IPS-18c (cell line): Measurements from ENCODE around the gene DDX55.
"Not testable (repeated sequence)": the region's sequence is repeated elsewhere in the genome, so short reads cannot be mapped to it uniquely, and the experiment has no call there.

Source experiments
- H3K4me3 ChIP-seq: 2 replicates; pipeline ENCODE4 v1.7.0; 2013; ENCODE audit warnings: low read depth, mild to moderate bottlenecking, low read length, moderate library complexity; ENCODE audit not compliant: insufficient read depth
- H3K9me3 ChIP-seq: one replicate; pipeline ENCODE4 v1.6.1; 2013; ENCODE audit warnings: mild to moderate bottlenecking, low read length, moderate library complexity; ENCODE audit not compliant: control insufficient read depth, insufficient read depth

DDX55 gene, protein sequence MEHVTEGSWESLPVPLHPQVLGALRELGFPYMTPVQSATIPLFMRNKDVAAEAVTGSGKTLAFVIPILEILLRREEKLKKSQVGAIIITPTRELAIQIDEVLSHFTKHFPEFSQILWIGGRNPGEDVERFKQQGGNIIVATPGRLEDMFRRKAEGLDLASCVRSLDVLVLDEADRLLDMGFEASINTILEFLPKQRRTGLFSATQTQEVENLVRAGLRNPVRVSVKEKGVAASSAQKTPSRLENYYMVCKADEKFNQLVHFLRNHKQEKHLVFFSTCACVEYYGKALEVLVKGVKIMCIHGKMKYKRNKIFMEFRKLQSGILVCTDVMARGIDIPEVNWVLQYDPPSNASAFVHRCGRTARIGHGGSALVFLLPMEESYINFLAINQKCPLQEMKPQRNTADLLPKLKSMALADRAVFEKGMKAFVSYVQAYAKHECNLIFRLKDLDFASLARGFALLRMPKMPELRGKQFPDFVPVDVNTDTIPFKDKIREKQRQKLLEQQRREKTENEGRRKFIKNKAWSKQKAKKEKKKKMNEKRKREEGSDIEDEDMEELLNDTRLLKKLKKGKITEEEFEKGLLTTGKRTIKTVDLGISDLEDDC

DNA sequence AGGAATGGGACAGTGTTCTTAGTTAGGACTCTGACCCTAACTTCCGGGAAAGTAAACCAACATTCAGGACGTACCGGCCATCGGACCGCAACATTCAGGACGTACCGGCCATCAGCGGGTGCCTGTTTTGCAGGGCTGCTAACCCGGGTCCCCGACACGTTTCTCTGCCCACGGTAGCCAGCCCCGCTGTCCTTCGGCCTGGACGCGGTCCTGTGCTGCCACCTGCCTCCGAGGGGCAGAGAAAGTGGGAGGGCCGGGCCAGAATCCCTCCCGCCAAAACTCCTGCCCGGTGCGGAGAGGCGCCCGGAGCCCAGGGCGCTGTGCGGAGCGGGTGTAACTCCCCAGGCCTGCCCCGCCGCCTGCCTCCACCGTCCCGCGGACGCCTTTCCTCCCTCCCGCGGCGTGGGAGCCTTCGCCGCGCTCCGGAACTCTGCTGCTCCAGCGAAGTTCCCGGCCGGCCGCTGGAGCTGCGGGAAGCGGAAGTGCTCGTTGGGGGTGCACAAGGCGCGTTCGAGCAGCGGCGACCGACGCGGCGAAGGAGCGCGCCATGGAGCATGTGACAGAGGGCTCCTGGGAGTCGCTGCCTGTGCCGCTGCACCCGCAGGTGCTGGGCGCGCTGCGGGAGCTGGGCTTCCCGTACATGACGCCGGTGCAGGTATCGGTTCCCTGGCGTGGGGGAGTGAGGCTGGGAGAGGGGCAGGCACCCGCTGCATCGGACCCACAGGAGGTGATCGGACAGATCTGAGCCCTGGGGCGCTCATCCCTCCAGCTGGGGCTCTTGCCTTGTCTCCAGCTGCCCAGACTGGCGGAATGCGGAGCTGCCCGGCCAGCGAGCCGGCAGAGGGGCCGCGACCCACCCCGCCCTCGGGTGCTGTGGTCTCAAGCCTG, at the start of gene DDX55:
Gene DDX55 (plus strand): TSS at position 498 of the 888 bp plus-strand sequence. CDS start 50 bp downstream, at position 548.
- no peaks in the 10 kb centered on the region for H3K9me3 ChIP-seq
- H3K4me3 ChIP-seq = peak within 1 kb of the TSS; percentile 82

DNA sequence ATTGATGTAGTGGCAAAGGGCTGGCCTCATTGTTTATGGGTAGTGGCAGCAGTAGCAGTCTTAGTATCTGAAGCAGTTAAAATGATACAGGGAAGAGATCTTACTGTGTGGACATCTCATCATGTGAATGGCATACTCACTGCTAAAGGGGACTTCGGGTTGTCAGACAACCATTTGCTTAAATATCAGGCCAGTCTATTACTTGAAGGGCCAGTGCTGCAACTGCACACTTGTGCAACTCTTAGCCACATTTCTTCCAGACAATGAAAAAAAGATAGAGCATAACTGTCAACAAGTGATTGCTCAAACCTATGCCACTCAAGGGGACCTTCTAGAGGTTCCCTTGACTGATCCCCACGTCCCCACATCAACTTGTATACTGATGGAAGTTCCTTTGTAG, 47.8 kb upstream of the DDX55 start:
- H3K4me3 ChIP-seq, H3K9me3 ChIP-seq: not testable (repeated sequence)

DNA sequence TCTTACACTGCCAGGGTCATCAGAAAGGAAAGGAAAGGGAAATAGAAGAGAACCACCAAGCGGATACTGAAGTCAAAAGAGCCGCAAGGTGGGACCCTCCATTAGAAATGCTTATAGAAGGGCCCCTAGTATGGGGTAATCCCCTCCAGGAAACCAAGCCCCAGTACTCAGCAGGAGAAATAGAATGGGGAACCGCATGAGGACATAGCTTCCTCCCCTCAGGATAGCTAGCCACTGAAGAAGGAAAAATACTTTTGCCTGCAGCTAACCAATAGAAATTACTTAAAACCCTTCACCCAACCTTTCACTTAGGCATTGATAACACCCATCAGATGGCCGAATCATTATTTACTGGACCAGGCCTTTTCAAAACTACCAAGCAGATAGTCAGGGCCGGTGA, 47.1 kb upstream of the DDX55 start:
- H3K9me3 ChIP-seq, H3K4me3 ChIP-seq: not testable (repeated sequence)

DNA sequence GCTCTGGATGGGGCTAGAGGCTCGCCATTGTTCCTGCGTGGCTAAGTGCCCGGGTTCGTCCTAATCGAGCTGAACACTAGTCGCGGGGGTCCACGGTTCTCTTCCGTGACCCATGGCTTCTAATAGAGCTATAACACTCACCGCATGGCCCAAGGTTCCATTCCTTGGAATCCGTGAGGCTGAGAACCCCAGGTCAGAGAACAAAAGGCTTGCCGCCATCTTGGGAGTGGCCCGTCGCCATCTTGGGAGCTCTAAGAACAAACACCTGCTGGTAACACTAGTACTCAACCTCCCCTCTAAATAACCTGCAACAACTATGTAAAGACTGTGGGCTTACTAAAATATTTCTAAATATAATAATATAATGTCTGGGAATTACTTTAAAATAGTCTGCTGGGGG, 43.4 kb upstream of the DDX55 start:
- not testable (repeated sequence) for H3K9me3 ChIP-seq, H3K4me3 ChIP-seq

DNA sequence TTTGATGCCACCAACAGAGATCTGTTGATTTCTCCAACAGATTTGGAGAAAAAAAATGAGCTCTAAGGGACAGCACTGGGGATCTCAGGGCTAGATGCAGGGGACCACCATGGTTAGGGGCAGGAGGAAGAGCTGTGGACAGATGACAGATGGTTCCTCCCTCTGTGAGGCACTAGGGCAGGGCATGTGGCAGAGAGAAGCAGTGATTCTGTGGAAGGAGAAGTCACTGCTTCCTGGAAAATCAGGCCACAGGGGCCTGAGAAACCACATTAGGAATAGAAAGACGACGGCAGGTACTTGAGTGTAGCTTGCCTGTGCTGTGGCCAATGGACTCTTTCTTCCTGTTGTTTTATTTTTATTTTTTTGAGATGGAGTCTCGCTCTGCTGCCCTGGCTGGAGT, 42.4 kb upstream of the DDX55 start:
- no peaks in the 10 kb centered on the region for H3K9me3 ChIP-seq

DNA sequence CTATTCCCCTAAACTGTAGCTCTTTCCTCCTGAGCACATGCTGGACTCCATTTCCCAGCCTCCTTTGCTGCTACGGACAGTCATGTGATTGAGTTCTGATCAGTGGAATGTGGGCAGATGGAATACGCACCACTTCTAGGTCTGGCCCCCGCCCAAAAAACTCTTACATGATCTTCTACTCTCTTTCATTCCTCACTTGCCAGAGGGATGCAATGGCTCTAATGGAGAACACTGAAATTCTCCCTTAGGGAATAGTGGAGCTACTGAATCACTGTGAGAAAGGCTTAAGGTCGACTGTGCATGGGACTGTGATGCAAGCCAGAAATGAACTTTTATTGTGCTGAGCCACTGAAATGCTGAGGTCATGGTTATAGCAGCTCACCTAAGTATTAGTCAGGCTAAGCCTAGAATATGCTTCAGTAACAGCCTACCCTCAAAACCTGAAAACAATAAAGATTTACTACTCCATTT, 30.5 kb upstream of the DDX55 start:
- Histone ChIP-seq H3K9me3 (no peaks in the 10 kb centered on the region), H3K4me3 (0 out of 2 replicates have a peak overlapping the region, but pooled peaks have one; percentile 1)

More for the DNA sequence above, 42.4 kb upstream of the DDX55 start:
- no peak overlapping the region for H3K4me3 ChIP-seq

DNA sequence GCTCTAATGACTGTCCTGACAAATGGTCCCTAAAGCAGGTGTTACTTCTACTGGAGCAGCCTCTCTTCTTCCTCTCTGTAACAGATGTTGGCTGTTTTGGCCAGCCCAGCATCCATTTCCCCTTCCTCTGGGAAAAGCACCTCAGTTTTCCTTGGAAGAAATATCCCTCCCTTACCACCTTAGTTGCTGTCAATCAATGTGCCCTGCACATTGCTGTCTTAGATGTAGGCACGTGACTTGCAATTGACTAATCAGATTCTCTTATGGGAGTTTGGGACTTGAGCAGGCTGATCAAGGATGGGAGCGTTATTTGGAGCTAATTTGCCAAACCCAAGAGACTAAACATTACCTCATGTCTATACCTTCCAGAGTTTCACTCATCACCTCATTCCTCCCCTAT, 29.5 kb upstream of the DDX55 start:
- Histone ChIP-seq H3K9me3 (no peaks in the 10 kb centered on the region), H3K4me3 (no peak overlapping the region)

DNA sequence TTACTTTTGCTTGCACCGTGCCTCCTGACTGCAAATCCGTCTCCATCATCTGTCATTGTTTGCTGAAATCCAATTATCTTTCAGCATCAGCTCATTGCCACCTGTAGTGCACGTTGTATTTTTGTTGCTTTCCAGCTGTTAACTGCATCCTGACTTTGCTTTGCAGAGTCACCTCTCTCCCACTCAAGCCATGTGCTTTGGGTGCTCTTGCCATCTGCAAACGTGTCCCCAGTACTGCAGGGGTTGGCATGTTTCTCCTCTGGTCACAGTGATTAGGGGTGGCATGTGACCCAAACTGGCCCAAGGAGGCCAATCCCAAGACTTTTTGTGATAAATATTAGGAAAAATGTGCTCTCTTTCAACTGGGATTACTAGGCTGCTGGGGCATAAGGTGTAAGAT, 28.0 kb upstream of the DDX55 start:
- H3K9me3 ChIP-seq = no peaks in the 10 kb centered on the region
- no peak overlapping the region for H3K4me3 ChIP-seq

DNA sequence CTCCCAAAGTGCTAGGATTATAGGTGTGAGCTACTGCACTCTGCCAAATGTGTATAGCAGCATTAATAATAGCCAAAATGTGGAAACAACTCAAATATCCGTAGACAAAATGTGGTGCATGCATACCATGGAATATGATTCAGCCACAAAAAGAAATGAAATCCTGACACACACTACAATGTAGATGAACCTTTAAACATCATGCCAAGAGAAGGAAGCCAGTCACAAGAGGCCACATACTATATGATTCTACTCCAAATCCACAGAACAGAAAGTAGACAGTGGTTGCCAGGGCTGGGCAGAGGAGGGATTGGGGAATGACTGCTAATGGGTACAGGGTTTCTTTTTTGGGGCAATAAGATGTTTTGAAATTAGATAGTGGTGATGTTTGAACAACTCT, 25.3 kb upstream of the DDX55 start:
- Histone ChIP-seq H3K9me3 (no peaks in the 10 kb centered on the region), H3K4me3 (no peak overlapping the region)

DNA sequence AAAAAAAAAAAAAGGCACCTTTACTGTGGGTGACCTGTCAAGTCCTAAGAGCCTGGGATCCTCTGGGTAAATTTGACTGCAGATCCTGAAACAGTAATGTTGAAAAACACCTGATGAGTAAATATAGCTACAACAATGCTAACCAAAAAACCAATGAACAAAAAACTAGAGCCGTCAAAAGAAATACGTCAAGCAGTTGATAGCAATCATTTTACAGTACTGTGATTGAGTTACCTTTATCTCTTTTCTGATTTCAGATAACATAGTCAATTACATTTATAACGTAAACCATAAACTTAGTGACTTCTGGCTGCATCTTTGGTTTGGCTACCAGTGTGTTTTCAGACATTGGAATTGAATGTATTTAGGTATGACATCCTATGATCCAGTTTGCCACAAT, 23.7 kb upstream of the DDX55 start:
- no peaks in the 10 kb centered on the region for H3K9me3 ChIP-seq
- no peak overlapping the region for H3K4me3 ChIP-seq

DNA sequence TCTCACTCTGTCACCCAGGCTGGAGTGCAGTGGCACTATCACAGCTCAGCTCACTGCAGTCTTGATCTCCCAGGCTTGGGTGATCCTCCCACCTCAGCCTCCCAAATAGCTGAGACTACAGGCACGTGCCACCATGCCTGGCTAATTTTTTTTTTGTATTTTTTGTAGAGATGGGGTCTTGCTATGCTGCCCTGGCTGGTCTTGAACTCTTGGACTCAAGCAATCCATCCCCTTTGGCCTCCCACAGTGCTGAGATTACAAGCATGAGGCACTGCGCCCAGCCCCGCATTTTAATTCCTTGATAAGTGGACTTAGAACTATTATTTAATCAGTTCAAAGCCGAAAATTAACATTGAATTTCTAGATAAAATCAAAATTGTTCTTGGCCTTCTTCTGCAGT, 23.1 kb upstream of the DDX55 start:
- not testable (repeated sequence) for H3K4me3 ChIP-seq

DNA sequence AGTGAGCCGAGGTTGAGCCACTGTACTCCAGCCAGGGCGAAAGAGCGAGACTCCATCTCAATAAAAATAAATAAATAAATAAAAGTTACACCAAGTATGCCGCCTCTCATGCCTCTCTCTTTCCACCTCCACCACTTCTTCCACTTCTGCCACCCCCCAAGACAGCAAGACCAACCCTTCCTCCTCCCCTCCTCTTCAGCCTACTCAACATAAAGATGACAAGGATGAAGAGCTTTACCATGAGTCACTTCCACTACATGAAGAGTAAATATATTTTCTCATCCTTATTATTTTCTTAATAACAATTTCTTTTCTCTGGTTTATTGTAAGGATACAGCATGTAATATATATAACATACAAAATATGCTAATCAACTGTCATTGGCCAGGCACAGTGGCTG, 21.1 kb upstream of the DDX55 start:
- no peaks in the 10 kb centered on the region for H3K9me3 ChIP-seq
- H3K4me3 ChIP-seq = no peak overlapping the region

More for the DNA sequence above, 23.1 kb upstream of the DDX55 start:
- not testable (repeated sequence) for H3K9me3 ChIP-seq

DNA sequence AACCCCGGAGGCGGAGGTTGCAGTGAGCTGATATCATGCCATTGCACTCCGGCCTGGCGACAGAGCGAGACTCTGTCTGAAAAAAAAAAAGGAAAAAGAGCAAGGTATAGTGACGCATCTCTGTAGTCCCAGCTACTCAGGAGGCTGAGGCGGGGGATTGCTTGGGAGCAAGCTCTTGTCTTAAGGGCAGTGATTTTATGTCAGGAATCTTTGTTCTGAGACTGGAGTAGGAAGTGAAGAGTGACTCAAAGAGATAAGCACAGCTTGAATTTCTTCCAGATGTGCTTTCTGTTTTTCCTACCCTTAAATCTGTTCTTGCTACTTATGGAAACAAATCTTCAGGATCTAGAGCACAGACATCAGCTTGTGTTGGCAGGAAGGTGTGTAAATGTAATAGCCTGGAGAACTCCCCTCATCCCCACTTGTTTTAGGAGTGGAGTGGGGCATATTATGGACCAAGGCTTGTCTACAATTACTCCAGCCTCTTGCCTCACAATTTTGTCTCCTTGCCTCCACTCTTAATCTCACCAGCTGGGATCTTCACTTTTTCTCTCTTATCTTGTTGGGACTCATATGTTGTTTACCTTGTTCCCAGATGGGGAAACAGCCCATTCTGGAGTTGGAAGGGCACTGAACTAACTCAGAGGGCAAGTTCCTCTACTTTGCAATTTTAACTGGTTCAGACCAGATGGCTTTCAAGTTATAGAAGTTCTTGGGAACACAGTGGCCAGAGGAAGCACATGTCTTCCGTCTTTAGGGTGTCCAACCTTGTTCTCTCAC, 10.0 kb upstream of the DDX55 start:
- Histone ChIP-seq H3K4me3 (no peak overlapping the region), H3K9me3 (no peaks in the 10 kb centered on the region)

DNA sequence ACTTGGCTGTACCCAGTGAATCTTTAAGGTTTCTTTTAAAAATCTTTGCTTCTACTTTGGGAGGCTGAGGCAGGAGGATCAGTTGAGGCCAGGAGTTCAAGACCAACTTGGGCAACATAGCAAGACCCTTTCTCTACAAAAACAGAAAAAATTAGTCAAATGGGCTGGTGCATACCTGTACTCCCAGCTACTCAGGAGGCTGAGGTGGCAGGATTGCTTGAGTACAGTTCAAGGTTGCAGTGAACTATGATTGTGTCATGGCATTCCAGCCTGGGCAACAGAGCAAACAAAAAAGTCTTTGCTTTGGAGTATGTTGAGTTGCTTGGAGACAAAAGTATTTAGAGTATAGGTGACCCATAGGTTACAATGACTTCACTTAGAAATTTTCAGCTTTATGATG, 6.2 kb upstream of the DDX55 start:
- Histone ChIP-seq H3K4me3 (no peak overlapping the region), H3K9me3 (no peaks in the 10 kb centered on the region)

DNA sequence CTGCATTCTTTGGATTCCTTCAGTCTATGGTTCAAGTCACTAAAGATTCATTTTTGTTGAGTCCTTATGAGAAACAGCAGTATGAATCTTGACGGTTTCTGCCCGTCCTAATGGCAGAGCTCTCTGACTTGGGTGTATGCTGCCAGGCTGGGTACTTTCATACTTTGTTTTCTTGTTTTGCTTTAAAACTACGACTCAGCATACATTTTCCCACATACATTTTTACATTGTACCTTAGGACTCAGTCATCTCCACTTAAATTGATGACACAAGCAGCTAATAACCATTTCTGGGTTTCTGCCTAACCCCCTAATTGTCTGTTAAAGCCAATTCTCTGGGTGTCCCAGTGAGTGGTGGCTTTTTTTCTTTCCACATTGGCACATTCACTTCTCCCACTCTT, 4.8 kb upstream of the DDX55 start:
- Histone ChIP-seq H3K4me3 (no peak overlapping the region), H3K9me3 (no peaks in the 10 kb centered on the region)

DNA sequence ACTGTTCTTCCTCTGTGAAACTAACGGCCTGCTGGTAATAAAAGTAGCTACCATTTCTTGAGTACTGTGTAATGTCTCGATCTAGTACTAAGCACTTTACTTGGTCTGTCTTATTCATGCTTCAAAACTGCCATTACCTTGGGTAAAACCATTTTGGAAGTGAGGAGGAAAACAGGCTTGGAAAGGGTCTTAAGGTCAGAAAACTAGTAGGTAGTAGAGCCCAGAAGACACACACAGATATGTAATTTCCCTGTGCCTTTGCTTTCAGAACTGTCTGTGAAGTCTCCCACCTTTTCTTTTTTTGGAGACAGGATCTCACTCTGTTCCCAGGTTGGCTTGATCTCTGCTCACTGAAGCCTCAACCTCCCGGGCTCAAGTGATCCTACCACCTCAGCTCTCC, 3.4 kb upstream of the DDX55 start:
- no peak overlapping the region for H3K4me3 ChIP-seq
- no peaks in the 10 kb centered on the region for H3K9me3 ChIP-seq

DNA sequence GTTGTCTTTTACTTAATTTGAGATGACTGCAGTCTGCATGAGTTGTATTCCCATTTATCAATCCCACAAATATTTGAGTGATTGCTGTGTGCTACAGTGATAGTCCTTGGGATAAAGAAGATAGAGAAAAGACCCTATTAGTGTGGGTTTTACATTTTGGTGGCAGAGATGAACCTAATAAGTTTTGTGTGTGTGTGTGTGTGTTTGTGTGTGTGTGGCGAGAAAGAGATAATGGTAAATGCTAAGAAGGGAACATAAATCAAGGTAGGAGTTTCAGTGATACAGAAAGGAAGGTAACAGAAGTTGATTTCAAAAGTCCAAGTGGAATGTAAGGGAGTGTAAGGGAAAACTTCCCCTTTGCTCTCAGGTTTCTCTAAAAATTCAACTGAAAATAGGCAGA, 2.6 kb upstream of the DDX55 start:
- Histone ChIP-seq H3K4me3 (no peak overlapping the region), H3K9me3 (no peaks in the 10 kb centered on the region)
